HEK293 (cell line): ENCODE measurements around the gene CATSPERD.

Source experiments
- EGR2 ChIP-seq: fragments of 450-650 bp; formaldehyde crosslinking; IDR thresholded peaks from 2 replicates; pipeline ENCODE4 v1.5.1; 2016; ENCODE audit warnings: low read depth, missing biosample characterization, missing genetic modification characterization
- TCF7L2 ChIP-seq: IDR thresholded peaks from 2 replicates; pipeline ENCODE4 v1.6.1; 2011; ENCODE audit warnings: low read depth, mild to moderate bottlenecking, inconsistent platforms, low read length, moderate library complexity, borderline replicate concordance
- ZNF549 ChIP-seq: fragments of 450-650 bp; IDR thresholded peaks from 2 replicates; pipeline ENCODE4 v1.5.1; 2018; ENCODE audit warnings: missing biosample characterization, missing genetic modification characterization, mild to moderate bottlenecking, inconsistent platforms, moderate library complexity
- ZNF785 ChIP-seq: fragments of 450-650 bp; formaldehyde crosslinking; IDR thresholded peaks from 2 replicates; pipeline ENCODE4 v1.5.1; 2016; ENCODE audit warnings: missing biosample characterization, missing genetic modification characterization
- TF ChIP-seq, protein P1 (sequence below): fragments of 450-650 bp; formaldehyde crosslinking; IDR thresholded peaks from 2 replicates; pipeline ENCODE4 v1.5.1; 2016; ENCODE audit warnings: missing biosample characterization, missing genetic modification characterization
- TF ChIP-seq, protein P2 (sequence below): fragments of 450-650 bp; formaldehyde crosslinking; IDR thresholded peaks from 2 replicates; pipeline ENCODE4 v1.5.1; 2016; ENCODE audit warnings: missing biosample characterization, missing genetic modification characterization, low read depth
- TF ChIP-seq, protein P3 (sequence below): fragments of 450-650 bp; formaldehyde crosslinking; IDR thresholded peaks from 2 replicates; pipeline ENCODE4 v1.5.1; 2017; ENCODE audit warnings: missing biosample characterization, mild to moderate bottlenecking, missing genetic modification characterization, moderate library complexity

DNA sequence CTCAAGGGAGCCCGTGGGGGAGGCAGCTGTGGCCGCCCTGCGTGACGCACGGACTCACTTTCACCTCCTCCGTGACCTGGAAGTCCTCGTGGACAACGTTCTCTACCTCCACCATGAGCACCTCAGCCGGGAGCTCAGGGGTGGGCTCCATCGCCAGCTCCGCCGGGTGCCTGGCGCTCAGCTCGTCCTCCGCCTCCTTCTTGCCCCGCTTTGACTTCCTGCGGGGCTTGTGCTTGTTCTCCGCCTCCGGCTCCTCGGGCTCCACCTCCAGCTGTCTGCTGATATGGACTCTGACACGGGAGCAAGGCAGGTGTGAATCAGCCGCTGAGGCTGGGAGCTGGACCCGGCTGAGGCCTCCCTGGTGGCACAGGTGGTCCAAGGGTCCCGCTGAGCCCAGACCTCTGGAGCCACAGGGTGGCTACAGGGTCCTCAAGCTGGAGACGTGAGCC is 8.7 kb upstream of the CATSPERD start:
- TF ChIP-seq ZNF785 (tag by site-specific recombination) = no peak
- TF ChIP-seq, protein P1, sequence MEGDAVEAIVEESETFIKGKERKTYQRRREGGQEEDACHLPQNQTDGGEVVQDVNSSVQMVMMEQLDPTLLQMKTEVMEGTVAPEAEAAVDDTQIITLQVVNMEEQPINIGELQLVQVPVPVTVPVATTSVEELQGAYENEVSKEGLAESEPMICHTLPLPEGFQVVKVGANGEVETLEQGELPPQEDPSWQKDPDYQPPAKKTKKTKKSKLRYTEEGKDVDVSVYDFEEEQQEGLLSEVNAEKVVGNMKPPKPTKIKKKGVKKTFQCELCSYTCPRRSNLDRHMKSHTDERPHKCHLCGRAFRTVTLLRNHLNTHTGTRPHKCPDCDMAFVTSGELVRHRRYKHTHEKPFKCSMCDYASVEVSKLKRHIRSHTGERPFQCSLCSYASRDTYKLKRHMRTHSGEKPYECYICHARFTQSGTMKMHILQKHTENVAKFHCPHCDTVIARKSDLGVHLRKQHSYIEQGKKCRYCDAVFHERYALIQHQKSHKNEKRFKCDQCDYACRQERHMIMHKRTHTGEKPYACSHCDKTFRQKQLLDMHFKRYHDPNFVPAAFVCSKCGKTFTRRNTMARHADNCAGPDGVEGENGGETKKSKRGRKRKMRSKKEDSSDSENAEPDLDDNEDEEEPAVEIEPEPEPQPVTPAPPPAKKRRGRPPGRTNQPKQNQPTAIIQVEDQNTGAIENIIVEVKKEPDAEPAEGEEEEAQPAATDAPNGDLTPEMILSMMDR = no peak
- no peak for TF ChIP-seq ZNF549 (tag by site-specific recombination)
- TF ChIP-seq, protein P2, sequence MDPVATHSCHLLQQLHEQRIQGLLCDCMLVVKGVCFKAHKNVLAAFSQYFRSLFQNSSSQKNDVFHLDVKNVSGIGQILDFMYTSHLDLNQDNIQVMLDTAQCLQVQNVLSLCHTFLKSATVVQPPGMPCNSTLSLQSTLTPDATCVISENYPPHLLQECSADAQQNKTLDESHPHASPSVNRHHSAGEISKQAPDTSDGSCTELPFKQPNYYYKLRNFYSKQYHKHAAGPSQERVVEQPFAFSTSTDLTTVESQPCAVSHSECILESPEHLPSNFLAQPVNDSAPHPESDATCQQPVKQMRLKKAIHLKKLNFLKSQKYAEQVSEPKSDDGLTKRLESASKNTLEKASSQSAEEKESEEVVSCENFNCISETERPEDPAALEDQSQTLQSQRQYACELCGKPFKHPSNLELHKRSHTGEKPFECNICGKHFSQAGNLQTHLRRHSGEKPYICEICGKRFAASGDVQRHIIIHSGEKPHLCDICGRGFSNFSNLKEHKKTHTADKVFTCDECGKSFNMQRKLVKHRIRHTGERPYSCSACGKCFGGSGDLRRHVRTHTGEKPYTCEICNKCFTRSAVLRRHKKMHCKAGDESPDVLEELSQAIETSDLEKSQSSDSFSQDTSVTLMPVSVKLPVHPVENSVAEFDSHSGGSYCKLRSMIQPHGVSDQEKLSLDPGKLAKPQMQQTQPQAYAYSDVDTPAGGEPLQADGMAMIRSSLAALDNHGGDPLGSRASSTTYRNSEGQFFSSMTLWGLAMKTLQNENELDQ = no peak
- no peak for TF ChIP-seq TCF7L2
- no peak for TF ChIP-seq EGR2 (tag by site-specific recombination)
- TF ChIP-seq, protein P3, sequence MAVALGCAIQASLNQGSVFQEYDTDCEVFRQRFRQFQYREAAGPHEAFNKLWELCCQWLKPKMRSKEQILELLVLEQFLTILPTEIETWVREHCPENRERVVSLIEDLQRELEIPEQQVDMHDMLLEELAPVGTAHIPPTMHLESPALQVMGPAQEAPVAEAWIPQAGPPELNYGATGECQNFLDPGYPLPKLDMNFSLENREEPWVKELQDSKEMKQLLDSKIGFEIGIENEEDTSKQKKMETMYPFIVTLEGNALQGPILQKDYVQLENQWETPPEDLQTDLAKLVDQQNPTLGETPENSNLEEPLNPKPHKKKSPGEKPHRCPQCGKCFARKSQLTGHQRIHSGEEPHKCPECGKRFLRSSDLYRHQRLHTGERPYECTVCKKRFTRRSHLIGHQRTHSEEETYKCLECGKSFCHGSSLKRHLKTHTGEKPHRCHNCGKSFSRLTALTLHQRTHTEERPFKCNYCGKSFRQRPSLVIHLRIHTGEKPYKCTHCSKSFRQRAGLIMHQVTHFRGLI = no peak
